CD4-positive, alpha-beta T cell treated with Interleukin-15 for 1 hour (primary cell): Measurements from ENCODE around the gene CMTM2.
"Not testable (repeated sequence)": the region's sequence is repeated elsewhere in the genome, so short reads cannot be mapped to it uniquely, and the experiment has no call there.

ENCODE experiments used
- DNase-seq: peaks from one replicate; pipeline ENCODE4 v3.0.0-alpha.2; 2020

CMTM2 gene

DNA sequence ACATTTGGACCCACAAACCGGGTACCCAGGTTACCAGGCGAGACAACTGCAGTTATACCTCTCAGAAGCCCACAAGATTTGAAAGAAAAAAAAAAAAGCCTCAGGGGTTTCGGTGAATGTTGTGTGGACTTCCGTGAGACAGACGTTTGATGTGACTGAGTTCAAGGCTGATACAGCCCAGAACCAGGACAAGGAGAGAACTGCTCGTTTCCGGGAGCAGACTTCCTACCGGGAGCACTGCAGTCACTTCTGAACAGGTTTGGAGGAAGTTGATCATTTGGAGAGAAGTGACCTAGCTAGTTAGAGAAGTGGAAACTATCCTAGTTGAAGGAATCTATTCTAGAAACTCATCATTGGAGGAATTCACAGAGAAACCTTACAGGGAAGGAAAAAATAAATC is 26.0 kb upstream of the CMTM2 start:
- DNase-seq = peak; percentile 19

DNA sequence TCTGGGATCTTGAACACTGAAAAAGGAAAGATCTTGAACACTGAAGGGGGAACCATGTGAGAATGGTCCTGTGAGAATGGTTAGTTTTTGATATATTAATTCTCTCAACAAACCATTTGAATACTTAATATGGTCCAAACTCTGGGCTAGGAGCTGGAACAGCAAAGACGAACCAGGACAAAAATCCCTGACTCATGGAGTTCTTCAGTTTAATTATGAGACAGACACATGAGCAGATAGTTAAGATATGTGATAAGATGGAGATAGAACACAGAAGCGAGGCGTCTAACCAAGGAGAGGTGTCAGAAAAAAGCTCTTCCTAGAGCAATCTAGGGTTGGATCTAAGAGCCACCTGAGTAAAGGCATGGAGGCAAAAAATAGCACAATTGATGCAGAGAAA is 25.2 kb upstream of the CMTM2 start:
- no peak for DNase-seq

DNA sequence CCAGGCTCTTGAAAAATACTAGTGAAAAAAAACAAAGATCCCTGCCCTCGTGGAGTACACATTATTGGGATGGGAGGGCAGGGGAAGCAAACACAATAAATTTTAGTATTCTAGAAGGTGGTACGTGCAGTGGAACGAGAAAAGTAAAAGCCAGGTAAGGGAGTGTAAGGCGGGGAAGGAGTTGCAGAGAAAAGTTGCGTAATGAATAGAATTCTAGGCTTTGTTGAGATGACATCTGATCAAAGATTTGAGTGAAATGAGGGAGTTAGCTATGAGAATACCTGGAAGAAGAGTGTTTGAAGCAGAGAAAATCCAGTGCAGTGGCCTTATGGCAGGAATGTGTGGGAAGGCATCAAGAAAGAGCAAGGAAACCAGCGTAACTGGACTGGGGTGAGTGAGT is 24.8 kb upstream of the CMTM2 start:
- DNase-seq = no peak

DNA sequence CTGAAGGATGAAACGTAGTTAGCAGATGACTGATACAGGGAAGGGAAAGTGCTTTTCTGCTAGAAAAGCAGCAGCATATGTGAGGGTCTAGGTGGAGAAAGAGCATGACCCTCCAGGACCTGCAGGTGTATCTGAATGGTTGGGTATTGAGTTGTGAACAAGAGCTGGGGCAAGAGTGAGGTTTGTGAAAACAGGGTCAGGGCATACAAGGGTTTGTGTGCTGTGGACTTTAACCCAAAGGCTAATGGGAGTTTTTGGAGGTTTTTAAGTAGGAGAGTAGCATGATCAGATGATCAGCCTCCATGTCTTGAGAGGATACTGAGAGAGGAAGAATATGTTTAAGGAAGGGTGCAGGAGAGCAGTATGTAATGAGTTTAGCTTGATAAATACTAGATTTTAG is 19.2 kb upstream of the CMTM2 start:
- DNase-seq = no peak

DNA sequence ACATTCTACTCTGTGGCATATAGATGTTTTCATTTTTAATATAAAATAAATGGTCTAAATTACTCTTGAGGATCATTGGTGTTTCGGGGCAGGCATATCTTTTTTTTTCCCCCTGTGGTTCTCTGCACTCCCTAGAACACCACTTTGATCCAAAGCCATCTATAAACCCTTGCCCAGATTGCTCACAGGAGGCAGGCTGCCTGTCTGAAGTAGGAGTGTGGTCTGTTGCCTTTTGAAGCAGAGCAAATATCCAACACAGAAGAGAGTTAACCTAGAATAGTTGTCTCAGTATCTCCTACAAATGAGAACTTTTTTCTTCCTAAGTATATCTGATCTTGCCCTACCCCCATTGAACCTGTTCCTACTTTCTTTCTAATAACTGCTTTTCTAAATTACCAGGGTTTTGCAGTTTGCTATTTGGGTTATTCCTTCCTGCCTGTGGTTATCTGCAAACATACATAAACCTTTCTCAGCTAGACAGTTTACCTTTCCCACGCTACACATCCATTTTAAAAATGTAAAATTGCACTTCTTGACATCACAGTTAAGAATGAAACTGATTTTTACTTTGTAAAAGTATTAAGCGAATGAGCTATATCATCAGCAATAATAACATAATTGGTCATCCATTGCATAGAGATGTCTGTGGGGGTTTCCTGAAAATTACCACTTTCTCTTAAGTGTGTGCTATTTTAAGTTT is 17.7 kb upstream of the CMTM2 start:
- no peak for DNase-seq

DNA sequence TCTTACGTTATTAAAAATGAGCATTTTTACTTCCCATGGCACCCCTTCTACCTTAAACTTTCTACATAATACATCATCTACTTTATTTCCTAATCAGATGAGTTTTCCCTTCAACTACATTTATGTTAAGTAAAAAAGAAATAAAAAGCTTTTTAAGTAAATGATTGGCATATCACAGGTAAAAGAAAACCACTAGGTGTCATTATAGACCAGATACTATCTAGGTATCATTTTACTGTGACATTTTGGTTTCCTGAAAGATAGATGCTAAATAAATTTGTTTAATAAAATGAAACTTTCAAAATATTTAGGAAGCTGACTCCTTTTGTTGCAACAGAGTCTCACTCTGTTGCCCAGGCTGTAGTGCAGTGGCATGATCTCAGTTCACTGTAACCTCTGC is 16.9 kb upstream of the CMTM2 start:
- DNase-seq = no peak

DNA sequence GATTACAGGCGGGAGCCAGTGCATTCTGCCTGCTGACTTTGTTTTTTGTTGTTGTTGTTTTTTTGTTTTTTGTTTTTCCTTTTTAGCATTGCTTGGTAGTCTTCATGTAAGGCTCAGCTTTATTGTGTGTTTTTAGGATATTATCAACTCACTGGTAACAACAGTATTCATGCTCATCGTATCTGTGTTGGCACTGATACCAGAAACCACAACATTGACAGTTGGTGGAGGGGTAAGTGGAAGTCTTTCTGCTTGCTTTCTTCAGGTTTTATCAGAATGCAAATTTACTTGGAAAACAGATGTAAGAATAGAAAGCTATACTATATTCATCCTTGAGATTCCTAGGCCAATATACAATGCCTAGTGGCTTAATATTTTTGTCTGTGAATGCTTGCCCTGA is 16.3 kb upstream of the CMTM2 start:
- DNase-seq = no peak

DNA sequence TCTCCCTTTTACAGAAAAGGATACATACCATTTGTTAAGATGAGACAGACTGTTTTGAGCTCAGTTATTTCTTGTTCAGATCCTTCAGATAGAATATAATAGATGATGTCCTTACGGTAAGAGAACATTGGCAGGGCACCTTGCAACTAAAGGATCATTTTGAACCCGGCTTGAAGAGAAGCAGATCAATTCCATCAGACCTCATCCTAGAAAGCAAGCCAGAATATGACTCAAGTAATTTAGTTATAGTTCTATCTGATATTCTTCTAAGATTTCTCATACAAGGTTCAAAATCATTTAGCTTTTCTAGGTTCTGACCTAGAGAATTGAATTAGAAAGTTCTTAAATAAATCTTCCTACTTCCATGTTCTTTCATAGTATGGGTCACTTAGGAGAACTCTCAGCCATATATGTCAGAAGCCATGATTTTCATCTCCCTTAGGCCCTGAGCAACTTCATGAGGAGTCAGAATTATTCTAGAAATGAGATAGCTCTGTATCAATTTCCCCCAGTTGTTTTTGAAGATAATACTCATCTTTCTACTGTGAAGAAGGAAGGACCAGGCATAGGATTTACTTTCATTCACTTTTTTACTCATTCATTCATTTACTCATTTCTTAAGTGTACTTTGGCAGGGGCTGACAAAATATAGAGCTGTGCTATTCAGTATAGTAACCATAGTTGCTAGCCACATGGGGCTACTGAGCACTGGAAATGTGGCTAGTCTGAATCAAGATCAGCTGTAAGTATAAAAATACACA is 15.5 kb upstream of the CMTM2 start:
- no peak for DNase-seq

DNA sequence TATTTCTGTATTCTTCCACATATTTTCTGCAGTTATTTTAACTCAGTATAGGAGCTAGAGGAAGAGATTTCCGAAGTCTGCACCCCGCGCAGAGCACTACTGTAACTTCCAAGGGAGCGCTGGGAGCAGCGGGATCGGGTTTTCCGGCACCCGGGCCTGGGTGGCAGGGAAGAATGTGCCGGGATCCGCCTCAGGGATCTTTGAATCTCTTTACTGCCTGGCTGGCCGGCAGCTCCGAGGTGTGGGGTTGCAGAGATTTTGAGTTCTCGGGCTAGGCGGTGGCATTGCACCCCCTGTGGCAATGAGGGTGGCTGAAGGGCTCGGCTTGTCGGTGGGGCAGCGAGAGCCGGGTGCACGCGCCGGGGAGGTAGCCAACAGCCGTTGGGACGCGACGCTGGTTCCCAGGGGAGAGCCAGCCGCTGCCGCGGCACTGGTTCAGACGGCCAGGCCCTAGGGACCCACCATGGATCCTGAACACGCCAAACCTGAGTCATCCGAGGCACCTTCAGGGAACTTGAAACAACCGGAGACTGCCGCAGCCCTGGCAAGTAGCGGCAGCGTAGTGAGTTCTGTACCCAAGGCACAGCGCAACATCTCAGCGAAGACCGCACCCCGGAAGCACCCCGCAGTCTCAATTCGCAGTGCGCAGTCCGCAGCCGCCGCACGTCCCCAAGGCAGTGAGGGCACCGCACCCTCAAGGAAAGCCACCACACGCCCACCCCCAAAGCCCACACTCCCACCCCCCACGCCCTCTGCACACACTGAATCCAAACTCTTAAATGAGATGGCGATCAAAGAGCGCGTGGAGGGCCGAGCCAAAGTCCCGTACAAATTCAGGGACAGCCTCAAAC is 13.0 kb upstream of the CMTM2 start, which contains the start of gene CMTM1:
Gene CMTM1 (plus strand): TSS at position 389 of the 851 bp plus-strand sequence. CDS start 75 bp downstream, at position 464.
- DNase-seq = no peak

DNA sequence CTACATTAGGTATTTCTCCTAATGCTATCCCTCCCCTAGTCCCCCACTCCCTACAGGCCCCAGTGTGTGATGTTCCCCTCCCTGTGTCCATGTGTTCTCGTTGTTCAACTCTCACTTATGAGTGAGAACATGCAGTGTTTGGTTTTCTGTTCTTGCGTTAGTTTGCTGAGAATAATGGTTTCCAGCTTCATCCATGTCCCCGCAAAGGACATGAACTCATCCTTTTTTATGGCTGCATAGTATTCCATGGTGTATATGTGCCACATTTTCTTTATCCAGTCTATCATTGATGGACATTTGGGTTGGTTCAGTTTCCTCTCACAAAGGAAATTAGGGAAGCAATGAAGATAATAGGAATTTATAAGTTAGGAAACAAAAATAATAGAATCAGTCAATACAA is 12.0 kb upstream of the CMTM2 start:
- DNase-seq = not testable (repeated sequence)

DNA sequence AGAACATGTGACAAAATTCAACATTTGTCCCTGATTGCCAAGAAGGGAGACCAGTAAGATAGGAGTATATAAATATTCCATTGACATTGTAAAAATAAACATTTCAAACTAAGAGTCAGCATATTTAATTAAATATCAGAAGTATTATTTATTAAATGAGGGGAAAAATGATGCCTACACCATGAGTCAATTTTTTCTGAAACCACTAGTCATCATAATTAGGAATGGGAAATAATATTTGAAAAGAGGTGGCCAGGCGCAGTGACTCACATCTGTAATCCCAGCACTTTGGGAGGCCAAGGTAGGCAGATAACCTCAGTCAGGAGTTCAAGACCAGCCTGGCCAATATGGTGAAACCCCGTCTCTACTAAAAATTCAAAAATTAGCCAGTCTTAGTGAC is 10.9 kb upstream of the CMTM2 start:
- no peak for DNase-seq

DNA sequence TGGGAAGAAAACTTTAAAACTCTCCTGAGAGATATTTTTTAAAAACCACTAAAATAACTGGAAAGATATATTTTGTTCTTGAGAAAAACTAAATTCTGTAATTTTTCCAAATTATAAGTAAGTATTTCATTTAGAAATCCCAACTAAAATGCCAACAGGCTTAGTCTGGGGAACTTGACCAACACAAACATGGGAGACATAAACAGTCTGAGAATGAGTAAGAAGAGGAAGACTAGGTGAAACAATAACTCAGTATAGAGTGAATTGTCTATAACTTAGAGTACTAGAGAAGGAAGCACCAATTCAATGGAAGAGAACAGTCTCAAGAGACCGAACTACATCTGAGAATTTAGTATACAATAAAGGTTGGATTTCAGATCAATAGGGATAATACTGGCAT is 10.1 kb upstream of the CMTM2 start:
- no peak for DNase-seq

DNA sequence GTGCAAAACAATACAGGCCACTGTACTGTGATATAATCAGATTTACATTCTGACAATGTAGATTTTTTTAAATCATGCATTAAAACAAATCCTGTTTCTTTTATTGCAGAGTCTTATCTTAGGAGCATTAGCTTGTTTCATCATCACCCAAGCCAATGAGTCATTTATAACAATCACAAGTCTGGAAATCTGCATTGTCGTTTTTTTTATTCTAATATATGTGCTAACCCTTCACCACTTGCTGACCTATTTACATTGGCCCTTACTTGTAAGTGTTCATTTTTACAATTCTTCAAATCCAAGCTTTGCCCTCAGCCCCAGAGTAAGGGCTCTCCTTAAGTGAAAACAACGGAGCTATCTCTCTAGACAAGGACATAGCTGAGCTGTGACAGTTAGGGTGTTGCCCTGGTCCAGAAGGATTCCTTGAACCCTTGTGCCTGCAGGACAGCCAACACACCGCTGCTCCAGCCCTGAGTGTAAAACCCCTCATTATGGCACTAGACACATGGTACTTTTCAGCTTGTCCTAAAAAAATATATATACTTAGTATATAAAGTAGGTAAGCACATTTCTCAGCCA is 9.3 kb upstream of the CMTM2 start:
- DNase-seq = no peak

DNA sequence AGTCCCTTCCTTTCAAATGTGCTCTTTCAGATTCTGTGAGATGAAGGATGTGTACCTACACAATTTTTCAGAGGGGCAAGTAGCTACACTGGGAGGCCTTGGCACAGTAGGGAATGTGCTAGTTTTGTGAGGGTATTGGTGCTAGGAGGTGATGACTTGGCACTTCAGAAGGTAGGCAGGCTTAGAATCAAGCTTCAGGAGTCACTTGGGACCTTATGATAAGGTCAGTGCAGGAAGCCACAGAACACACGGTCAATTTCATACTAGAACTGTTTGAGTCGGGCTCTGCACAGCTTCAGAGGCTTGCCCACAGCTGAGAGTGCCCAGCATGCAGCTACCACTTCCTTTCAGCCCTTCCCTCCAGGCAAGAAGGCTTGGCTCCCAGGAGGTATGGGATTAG is 6.9 kb upstream of the CMTM2 start:
- no peak for DNase-seq

DNA sequence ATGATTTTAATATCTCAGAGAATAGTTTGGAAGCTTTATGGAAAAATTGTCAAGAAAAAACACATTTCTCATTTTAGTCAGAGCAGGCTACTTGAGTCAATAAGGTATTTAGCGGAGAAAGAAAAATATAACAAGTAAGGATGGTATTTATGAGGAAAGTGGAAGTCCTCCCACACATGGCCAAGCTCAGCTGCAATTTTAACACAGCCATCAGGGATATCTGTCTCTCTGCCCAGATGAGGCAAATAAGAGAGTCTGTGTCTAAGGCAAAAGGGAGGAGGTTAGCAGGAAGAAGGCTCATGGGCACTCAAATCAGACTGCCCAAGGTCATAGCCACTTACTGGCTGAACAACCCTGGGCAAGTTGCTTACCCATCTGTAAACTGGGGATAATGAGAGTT is 5.2 kb upstream of the CMTM2 start:
- DNase-seq = no peak

DNA sequence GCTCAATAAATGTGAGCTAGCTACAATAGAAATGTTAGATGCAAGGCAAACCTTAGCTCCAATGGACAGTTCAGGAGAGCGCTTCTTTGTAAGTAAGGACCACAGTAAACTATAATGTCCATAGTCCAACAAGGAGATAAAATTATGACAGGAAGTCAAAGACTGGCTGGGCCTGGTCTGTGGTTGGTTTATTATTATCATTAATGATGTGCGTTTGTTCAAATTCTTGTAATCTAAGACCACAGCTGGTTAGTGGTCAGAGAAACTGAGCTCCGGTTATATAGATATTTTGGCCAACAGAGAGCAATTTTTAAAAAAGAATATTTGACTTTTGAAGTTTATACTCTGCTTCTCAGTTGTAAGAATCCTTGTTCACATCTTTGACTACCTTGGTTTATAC is 4.7 kb upstream of the CMTM2 start:
- no peak for DNase-seq

DNA sequence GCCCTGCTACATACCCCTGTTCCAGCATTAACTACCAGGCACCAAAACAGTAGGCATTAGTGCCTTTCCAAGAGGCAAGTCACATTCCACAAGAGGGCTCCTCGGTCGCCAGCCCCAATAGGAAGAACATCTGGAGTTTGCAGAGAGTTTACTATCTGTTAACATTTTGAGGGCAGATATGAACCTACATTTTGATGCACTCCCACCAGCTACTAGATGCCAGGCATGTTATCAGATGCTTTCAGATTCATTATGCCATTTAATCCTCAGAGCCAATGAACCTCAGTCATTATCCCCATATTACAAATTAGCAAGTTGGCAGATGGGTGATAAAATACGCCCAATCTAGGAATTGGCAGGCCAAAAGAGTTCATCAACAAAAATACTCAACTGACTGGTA is 4.2 kb upstream of the CMTM2 start:
- no peak for DNase-seq

DNA sequence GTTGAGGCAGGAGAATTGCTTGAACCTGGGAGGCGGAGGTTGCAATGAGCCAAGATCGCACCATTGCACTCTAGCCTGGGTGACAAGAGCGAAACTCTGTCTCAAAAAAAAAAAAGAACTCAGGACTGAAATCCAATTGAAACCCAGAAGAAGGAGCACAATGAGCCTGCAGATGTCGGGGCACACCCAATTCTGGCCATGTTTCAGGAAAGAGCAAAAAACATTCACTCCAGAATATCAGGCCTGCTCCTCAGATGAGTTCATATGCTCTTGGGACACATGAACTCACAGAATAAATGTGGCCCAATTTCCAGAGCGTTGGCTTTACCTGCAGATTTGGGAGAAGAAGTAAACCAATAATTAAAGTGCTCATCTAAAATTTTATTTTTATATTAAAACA is 3.0 kb upstream of the CMTM2 start:
- no peak for DNase-seq

DNA sequence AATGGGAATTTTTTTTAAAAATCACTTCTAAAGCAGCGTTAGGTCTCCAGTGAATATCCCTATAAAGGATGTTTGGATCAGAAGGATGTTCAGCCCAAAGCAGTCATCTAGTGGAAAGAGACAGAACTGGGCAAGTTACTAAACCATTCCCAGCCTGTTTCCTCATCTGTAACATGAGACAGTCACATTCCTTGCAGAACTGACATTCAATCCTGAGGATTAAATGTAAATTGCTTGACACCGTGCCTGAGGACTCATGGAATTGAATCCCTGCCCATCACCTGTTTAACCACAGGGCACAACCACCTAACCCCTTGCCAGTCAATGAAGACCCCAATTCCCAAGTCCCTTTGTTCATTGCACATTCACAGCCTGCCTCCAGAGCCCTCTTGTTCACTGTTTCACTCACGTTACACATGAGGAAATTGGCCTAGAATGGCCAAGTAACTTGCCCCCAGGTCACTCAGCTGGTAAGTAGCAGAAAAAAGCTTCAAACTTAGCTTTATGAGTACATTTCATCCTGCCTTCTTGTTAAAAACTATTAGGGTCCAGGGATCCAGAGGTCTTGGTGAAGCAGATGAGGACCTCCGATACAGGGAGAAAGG is 1.4 kb downstream of the CMTM2 start:
- no peak for DNase-seq

DNA sequence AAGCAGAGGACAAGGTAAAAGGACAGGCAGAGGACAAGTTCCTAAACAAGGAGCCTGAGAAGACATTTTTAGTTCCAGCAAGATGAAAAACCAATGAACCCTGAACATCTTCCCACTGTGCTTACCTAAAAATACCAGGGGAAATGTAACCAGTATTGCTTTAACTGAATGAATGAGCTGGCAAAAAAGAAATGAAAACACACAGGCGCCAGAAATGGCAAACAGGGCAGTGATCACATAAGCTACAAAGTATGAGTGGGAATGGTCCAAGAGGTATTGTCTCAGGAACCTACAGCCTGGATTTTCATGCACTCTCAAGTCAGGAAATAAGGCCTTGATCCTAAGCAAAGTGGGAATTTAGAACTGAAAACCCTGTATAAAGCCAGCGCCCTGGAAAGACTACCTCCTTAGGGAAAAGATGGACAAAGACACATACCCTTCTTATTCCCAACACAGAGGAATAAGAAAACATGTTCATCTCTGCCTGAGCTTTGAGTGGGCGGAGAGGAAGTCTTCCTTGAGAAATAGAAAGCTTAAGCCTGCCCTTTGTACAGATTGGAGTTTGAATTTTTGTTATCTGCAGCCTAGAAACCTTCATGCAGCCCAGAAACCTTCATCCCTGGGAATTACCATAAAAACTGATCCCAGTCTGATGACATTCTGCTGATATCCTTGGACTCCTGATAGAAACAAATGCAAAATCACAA is 2.1 kb downstream of the CMTM2 start:
- DNase-seq = no peak

DNA sequence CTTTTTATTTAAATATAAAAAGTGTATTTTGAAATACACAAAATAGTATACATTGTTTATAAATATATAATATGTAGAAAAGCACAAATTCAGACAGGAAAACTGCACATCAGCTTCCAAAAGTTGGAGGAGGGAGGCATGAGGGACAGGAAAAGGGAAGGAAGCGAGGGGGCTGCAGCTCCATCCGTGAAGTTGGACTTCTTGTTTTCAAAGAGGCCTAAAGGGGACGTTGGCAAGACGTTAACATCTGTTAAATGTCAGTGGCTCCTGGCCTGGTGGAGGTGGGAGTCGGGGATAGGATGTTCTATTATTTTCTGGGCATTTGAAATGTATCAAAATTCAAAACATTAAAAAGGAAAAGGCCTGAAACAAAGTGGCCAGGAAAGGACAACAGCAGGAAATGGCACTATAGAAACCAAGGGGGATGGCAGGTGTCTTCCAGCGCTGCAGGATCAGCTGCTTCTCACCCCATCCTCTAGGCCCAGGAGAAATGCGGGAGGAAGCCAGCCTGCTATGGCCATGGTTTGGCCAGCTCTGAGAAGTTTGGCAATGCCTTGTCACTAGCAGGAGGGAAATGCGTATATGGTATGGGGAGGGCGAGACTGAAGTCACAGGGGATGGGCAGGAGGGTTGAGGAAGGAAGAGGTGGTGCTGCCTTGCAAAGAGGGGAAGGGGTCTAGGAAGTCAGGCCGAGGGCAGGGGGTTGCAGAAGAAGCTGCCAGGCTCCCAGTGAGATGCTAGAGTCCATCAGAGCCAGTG is 6.4 kb downstream of the CMTM2 start:
- no peak for DNase-seq
